Stimulated activated CD4-positive, alpha-beta T cell treated with anti-CD3 and anti-CD28 coated beads, Interleukin-1b, Interleukin-23, amount 100 ng/mL, for 1 hour (primary cell): Measurements from ENCODE around the gene ASB8.
A peak's percentile ranks its signal among the peaks of the same experiment; 100 is the strongest.

ENCODE experiments used
- DNase-seq, 2 donors: peaks; one replicate each; pipeline ENCODE4 v3.0.0-alpha.2; 2020; ENCODE audit warnings: low read depth in 2 of 2

ASB8 gene

GRCh38 chr12:48157018-48157888, at the start of gene ASB8:
Gene ASB8, minus strand, starts transcription at chr12:48157515. Its CDS starts 4,019 bp downstream, at chr12:48153496.
- peak; percentile 96 for DNase-seq

DNA sequence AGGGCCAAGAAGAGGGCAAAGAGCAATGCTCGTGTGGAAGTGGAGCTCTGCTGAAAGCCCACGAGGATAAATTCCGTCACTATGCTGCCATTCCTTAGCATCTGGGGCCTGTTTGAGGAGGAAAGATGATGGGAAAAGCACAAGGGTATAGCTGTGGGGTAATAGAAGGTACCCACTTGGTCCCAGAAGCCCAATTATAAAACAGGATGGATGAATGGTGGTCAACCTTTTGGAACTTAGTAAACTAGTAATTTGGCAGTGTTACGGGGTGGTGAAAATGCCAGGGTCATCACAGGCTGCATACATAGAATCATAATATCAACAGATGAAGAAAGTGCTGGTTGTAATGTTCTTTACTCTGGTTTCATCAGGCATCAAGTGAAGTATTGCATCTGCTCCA, 45.9 kb upstream of the ASB8 start, which contains the start of gene OR10AD1:
TSS of gene OR10AD1 (minus strand) at position 101 of the 400 bp plus-strand sequence. CDS start at position 101, 0 bp downstream.
- no peak for DNase-seq

- no peak for DNase-seq
These were observed 45.5 kb upstream of the ASB8 start for GRCh38 chr12:48202766-48203165.

DNA sequence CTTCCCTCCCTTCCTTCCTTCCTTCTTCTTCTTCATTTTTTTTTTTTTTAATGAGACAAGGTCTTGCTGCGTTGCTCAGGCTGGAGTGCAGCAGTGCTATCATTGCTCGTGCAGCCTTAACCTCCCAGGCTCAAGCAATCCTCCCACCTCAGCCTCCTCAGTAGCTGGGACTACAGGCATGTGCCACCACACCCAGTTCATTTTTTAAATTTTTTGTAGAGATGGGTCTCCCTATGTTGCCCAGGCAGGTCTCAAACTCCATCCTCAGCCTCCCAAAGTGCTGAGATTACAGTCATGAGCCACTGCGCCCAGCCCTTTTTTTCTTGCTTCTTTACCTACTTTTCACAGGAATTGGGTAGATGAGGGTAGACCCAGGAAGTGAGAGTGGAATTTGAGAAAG, 44.2 kb upstream of the ASB8 start:
- no peak for DNase-seq

- no peak for DNase-seq
These were observed 43.8 kb upstream of the ASB8 start for GRCh38 chr12:48201091-48201490.

DNA sequence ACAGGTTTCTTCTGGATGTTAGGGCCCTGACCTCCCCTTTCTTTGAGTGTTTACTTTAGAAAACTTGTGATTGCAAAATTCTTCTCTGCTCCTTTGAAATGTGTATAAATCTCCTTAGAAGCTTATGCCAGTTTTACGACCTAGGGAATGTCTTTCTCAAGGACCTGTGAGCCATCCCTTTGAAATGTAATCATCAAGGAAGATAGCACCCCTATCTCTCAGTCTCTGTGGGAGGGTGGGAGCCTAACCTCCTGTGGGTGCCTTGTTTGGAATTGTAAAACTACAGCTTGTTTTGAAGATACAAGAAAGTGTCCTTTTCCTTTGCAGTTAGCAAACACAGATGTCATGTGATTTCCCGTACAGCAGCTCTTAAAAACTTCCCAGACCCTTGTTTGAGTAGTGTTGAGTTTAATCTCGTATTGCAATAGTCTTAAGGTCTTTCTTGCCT, 42.5 kb upstream of the ASB8 start:
- no peak for DNase-seq

DNA sequence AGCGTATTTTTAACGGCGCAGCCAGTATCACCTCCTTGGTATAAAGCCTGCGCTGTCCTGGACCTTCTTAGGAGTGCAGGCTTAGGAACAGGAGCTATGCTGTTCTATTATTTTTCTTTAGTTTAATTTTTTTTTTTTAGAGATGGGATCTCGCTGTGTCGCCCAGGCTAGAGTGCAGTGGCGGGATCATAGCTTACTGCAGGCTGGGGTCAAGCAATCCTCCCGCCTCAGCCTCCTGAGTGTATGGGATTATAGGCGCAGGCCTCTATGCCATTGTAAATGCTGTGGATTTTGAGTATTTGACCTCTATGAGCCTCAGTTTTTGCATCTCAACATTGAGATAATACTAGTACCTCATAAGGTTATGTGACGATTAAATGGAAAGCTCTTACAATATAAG, 41.7 kb upstream of the ASB8 start:
- DNase-seq, result no peak

DNA sequence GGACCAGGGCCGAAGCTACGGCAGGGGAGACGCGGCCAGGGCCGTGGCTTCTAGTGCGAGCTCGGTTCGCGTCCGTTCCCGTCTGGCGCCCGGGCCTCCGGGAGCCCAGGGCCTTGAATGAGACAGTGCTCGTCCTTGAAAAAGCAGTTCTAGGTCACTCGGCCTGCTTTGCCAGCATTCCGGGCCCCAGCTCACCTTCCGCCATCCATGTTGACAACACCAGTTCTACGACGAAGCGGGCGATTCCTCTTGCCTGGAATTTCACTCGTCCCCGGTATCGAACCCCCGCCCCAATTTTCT, 41.3 kb upstream of the ASB8 start:
- DNase-seq, result no peak

DNA sequence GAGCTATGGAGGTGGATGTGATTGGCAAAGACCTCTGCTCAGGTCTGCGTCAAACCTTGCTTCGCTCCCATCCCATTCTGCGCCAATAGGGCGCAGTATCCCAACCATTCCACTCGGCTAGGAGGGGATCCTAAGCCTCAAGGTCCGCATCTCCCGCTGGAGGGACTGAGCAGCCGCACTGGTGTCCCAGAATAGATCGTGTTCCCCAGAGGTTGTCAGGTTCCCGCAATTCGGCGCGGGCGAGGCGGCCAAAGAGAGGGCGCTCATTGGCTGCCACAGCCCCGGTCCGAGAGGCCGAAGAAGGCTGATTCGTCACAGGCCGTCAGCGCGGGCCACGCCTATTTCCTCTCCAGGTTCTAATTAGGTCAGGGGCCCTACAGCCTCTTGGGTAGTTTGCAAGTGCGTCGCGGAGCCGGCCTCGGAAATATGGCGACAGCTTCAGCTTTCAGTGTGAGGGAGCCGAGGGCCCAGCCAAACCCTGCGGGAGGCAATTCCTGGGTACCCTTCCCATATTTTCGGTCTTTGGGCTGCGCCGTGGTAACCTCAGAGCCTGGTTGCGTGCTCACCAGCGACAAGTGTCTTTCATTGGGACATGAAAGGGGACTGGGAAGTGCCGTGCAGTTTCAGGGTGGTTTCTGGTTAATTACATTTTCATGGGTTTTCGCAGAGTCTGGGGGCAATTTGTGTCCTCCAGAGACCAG, 40.8 kb upstream of the ASB8 start:
- DNase-seq, result peak; percentile 69

DNA sequence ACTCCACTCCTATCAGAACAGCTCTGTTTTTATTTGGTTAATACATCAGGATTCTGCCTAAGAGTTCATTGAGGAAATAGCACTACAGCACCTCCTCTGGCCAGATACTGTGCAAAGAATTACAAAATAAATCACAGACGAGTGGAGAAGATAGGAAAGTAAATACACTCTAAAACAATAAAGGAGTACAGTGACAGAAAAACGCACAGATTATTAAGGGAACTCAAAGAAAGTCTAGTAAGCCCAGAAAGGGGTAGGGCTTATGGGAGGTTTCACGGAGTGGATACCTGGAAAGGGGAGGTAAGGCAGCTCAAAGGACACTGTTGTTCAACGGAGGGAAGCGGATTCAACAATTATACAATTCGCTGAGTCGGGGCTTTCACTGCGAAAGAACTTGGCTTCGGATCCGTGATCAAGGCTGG, 40.2 kb upstream of the ASB8 start:
- DNase-seq, result no peak

DNA sequence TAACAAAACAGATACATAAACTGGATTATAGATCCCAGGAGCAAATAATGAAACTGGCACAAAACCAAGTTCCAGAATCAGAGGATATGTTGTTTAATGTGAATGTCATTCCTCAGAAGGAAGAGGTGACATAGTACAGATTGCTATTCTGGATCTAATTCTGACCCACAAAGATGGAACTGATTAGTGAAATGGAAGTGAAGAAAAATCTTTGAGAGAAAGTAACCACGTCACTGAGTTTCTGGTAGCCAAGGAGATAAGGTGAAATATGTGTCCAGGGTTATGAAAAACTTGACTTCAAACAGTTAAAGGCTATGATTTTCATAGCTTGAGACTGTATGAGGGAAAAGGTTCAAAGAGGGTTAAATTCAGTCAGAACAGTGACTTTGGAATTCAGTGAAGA, 37.5 kb upstream of the ASB8 start:
- DNase-seq, result no peak

DNA sequence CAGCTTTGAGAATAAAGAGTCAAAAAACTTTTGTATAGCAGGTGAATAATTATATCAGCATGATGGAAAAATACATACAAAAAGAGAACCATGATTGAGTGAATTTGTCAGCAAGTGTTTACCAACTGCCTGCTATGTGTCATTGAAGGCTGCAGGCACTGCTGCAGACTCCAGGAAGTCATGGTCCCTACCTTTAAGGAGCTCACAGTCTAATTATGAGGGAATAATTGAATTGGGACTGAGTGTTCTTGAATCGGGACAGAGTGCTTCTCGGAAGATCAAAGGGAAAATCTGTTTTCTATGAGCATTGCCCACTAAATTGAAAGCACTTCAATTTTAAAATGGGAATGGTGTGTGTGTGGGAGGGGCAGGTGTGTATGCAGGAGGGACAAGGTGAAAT, 36.3 kb upstream of the ASB8 start:
- no peak for DNase-seq

- DNase-seq, result no peak
These were observed 35.5 kb upstream of the ASB8 start for GRCh38 chr12:48192861-48193260.

GRCh38 chr12:48191096-48191495, 33.8 kb upstream of the ASB8 start:
- no peak for DNase-seq

- DNase-seq, result peak; percentile 48 to 55
These were observed 32.2 kb upstream of the ASB8 start for GRCh38 chr12:48189331-48190125.

- DNase-seq, result no peak
These were observed 30.8 kb upstream of the ASB8 start for GRCh38 chr12:48187916-48188695.

DNA sequence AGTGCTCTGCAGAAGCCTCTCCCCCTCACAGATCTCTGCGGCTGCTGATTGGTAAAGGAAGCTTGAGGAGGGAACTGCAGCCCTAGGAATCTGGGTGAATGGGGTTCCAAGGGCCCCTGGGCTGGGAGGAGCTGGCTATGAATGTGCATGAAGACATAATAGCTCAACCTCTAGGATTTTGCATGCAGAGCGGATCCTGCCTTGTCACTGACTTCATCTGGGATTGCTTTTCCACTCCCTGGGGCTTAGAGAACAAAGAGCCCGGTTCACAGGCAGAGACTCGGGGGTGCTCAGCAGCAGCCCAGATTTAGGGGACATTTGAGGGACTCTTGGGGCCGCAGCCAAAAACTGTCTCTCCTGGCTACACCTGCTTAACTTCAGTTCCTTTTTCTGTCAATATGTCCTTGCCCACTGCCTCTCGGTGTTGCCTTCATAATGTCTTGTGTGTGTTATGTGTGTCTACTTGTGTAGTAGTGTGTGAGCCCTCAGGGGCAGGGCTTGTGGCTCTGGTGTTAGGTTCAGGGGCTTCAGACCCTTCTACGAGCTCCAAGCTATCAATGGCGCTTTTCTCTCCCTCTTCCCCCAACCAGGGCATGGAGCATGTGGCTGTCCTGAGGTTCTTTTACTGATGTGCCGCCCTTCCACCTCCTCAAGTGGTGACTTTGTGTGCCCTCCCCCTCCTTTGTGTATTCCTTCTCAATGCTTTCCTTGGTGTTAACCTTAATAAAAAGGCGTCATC, 28.0 kb upstream of the ASB8 start:
- no peak for DNase-seq

GRCh38 chr12:48184549-48184922, 27.2 kb upstream of the ASB8 start:
- DNase-seq, result no peak

DNA sequence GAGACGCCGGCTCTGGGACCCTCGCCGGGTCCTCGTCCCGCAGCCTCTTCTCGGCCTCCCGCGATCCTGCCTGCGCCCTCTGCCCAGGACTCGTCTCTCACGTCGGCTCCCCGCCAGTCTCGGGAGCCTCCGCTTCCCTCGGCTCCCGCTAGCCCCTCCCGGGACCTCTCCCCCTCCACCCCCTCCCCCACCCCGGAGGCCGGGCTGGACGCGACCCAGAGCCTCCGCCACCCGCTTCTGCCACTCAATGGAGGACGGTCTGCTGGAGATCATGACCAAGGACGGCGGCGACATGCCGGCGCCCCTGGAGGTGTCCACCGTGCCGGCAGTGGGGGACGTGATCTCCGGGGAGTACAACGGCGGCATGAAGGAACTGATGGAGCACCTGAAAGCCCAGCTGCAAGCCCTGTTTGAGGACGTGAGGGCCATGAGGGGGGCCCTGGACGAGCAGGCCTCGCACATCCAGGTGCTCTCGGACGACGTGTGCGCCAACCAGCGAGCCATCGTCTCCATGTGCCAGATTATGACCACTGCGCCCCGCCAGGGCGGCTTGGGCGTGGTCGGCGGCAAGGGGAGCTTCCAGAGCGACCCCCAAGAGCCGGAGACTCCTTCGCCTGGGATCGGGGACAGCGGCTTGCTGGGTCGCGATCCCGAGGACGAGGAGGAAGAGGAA, 26.7 kb upstream of the ASB8 start:
- DNase-seq, result no peak
